Measurements from ENCODE around the gene C1R.
"Not testable (repeated sequence)": the region's sequence is repeated elsewhere in the genome, so short reads cannot be mapped to it uniquely, and the experiment has no call there.

Gene C1R

DNA sequence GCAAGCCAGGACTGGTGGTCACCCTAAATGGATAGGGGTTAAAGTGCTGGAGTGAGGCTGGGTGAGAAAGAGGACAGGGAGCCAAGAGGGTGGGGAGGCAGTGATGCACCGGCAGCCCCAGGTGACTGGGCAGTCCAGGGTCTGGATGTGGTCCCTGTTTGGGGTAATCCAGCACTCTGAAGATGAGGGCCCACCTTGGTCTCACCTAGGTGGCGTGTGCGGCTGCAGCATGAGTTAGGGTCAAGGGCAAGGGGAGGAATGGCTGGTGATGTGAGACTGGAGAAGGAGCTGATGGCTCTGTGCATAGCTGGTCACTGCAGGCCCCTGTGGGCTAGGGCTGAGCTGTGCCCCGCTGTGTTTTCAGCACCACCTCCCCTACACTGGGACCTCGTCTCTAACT, 18.4 kb upstream of the C1R start:
- no peak for ATAC-seq (ENCODE audit: low read depth)
- H3K4me1 Mint-ChIP-seq: peaks cover 32% of the 10 kb centered on the region
- DNase-seq (ENCODE audit: low spot score in 2 of 2): no peak
- H3K27me3 Mint-ChIP-seq: no peaks in the 10 kb centered on the region
- no peak overlapping the region for H3K27ac Mint-ChIP-seq
- peaks cover 7% of the 10 kb centered on the region for H3K9me3 Mint-ChIP-seq
- H3K36me3 Mint-ChIP-seq: peaks cover 16% of the 10 kb centered on the region
- H3K4me3 Mint-ChIP-seq: no peak overlapping the region

DNA sequence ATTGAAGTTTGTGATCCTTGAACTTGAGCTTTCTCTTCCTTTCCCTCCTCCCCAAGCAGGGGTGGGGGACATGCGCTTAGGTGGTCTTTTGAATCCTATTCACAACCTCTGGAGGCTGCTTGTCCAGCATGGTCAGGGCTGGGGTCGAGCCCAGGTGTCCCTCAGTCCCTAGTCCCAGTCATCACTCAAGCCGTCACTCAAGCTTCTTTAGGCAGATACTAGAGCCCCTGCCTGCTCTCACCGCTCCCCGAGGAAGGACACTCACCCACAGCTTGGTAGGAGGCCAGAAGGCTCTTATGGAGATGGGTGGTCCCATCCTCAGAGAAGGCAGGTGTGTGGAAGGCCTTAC, 17.3 kb upstream of the C1R start:
- Mint-ChIP-seq H3K27ac (peak overlapping the region; percentile 89), H3K4me3 (peak overlapping the region; percentile 92), H3K36me3 (peaks cover 14% of the 10 kb centered on the region), H3K27me3 (no peaks in the 10 kb centered on the region), H3K4me1 (peaks cover 32% of the 10 kb centered on the region), H3K9me3 (peaks cover 8% of the 10 kb centered on the region)
- DNase-seq (ENCODE audit: low spot score in 2 of 2): no peak
- ATAC-seq (ENCODE audit: low read depth): no peak

DNA sequence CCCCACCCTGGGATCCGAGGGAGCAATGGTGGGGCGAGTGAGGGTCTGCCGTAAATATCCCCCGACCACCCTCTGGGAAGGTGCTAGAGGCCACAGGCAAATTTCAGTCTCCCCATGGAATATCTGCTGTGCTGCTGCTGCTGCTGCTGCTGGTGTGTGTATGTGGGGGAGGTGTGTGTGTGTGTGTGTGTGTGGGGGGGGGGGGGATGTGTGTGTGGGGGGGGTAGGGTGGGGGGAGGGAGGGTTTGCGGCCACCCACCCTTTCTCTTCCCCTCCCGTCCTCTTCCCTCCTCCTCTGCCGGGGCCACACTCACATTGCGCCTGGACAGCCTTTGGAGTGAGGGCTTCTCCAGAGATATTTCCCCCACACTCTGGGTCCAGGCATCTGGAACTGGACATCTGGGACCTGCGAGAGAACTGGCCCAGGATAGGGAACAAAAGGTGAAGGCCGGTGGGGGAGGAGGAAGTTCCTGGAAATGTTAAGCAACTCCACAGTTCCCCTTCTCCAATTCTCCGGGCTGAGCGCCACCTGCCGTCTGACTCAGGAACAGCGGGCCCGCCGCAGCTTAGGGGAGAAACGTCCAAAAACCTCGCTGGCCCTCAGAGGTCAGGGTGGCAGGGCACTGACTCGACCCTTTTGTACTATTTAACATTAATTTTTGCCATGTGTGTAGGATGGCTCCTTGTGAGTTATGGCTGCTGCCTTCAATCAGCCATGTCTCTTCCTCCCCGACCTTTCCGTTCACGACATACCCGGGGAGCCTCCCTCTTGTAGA, 16.7 kb upstream of the C1R start, which contains the start of gene C1RL:
TSS of gene C1RL (minus strand) at position 419 of the 776 bp plus-strand sequence. CDS start at position 385, 34 bp downstream.
- DNase-seq (ENCODE audit: low spot score in 2 of 2) (peak; percentile 78 to 93), ATAC-seq (ENCODE audit: low read depth) (peak; percentile 45)
- peaks cover 33% of the 10 kb centered on the region for H3K4me1 Mint-ChIP-seq
- H3K27me3 Mint-ChIP-seq: no peaks in the 10 kb centered on the region
- peak within 1 kb of the TSS; percentile 89 for H3K27ac Mint-ChIP-seq
- peak within 1 kb of the TSS; percentile 92 for H3K4me3 Mint-ChIP-seq
- H3K9me3 Mint-ChIP-seq: peaks cover 8% of the 10 kb centered on the region
- H3K36me3 Mint-ChIP-seq: peaks cover 16% of the 10 kb centered on the region

DNA sequence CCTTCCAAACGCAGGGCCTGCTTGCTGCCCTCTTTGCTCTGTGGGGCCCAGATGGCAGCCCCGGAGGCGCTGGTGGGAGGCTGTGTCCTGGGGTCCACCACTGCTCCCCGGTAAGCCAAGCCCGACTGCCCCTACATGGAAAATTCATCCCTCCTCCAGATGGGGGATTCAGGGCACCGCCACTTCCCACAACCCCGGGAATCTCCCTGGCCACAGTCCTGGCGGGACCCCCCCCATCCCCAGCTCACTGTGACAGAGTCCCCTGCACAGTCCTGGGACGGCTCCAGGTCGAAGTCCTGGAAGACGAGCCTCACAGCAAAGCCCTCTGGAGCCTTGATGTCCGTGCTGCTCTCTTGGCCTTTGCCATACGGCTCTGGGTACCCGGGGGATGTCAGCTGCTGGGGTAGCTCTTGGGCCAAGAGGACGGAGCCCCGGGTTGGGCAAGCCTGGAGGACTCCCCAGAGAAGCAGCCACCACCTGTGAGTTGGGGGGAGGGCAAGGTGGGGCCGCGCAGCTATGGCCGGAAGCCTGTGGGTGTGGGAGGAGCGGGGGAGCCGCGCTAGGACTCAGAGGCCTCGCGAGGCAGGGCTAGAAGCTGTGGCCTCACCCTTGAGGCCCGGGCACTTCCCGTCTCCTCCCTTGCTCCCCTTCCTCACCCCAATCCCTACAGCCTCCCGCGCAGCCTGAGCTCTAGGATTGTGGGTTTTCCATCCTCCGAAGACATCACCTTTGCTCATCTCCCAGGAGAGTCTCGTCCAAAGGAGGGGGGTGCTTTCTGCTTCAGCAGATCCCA, 16.0 kb upstream of the C1R start:
- peaks cover 8% of the 10 kb centered on the region for H3K9me3 Mint-ChIP-seq
- H3K4me3 Mint-ChIP-seq: peak overlapping the region; percentile 92
- H3K27ac Mint-ChIP-seq: peak overlapping the region; percentile 89
- DNase-seq (ENCODE audit: low spot score in 2 of 2): peak; percentile 53 to 60
- peaks cover 35% of the 10 kb centered on the region for H3K4me1 Mint-ChIP-seq
- ATAC-seq (ENCODE audit: low read depth): peak; percentile 90
- no peaks in the 10 kb centered on the region for H3K27me3 Mint-ChIP-seq
- H3K36me3 Mint-ChIP-seq: peaks cover 17% of the 10 kb centered on the region

DNA sequence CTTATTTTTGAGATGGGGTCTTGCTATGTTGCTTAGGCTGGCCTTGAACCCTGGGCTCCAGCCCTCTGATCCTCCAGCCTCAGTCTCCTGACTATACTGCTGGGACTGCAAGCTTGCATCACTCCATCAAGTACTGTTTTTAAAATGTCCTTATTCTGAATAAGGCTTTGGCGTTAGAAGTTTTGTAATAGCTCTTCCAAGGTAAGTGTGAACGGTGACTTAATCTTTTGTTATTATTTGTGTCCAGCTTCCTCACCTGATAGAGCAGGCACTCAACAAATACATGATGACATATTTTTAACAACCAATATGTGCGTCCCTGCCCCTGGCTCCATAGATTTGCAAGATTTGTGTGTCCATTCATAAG, 15.4 kb upstream of the C1R start:
- no peak for ATAC-seq (ENCODE audit: low read depth)
- Mint-ChIP-seq H3K4me3 (peak overlapping the region; percentile 92), H3K4me1 (peaks cover 34% of the 10 kb centered on the region), H3K36me3 (peaks cover 20% of the 10 kb centered on the region), H3K27ac (peak overlapping the region; percentile 89), H3K27me3 (no peaks in the 10 kb centered on the region), H3K9me3 (peaks cover 8% of the 10 kb centered on the region)
- DNase-seq (ENCODE audit: low spot score in 2 of 2): no peak

DNA sequence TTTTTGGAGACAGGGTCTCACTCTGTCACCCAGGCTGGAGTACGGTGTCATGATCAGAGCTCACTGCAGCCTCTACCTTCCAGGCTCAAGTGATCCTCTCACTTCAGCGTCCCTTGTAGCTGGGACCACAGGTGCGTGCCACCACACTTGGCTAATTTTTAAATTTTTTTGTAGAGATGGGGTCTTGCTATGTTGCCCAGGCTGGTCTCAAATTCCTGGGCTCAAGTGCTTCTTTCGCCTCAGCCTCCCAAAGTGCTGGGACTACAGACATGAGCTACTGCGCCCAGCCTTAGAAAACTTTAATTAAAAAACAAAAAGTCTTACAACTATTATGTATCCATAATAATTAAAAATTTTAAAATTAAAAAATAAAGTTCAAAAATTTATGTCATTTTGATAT, 14.9 kb upstream of the C1R start:
- H3K4me3 Mint-ChIP-seq; H3K27me3 Mint-ChIP-seq; H3K27ac Mint-ChIP-seq; DNase-seq (ENCODE audit: low spot score in 2 of 2); ATAC-seq (ENCODE audit: low read depth); H3K9me3 Mint-ChIP-seq: not testable (repeated sequence)
- peaks cover 23% of the 10 kb centered on the region for H3K36me3 Mint-ChIP-seq
- H3K4me1 Mint-ChIP-seq: peaks cover 34% of the 10 kb centered on the region

DNA sequence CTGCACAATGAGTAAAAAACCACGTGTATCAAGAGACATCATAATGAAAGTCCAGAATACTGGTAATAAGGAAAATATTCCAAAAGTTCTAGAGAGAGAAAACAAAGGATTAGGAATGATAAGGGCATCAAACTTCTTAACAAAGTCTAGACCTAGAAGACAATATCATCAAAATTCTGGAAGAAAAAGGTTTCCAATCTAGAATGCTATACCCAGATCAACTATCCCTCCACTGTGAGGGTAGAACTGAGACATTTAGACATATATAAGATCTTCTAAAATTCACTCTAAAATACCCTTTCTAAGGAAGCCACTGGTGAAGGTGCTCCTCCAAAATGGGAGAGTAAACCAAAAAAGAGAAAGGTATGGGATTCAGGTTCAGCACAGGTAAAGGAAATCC, 13.8 kb upstream of the C1R start:
- peaks cover 25% of the 10 kb centered on the region for H3K36me3 Mint-ChIP-seq
- no peak for ATAC-seq (ENCODE audit: low read depth)
- no peak for DNase-seq (ENCODE audit: low spot score in 2 of 2)
- H3K27me3 Mint-ChIP-seq: no peaks in the 10 kb centered on the region
- H3K4me1 Mint-ChIP-seq: peaks cover 36% of the 10 kb centered on the region
- no peak overlapping the region for H3K27ac Mint-ChIP-seq
- H3K4me3 Mint-ChIP-seq: no peak overlapping the region
- H3K9me3 Mint-ChIP-seq: peaks cover 8% of the 10 kb centered on the region

DNA sequence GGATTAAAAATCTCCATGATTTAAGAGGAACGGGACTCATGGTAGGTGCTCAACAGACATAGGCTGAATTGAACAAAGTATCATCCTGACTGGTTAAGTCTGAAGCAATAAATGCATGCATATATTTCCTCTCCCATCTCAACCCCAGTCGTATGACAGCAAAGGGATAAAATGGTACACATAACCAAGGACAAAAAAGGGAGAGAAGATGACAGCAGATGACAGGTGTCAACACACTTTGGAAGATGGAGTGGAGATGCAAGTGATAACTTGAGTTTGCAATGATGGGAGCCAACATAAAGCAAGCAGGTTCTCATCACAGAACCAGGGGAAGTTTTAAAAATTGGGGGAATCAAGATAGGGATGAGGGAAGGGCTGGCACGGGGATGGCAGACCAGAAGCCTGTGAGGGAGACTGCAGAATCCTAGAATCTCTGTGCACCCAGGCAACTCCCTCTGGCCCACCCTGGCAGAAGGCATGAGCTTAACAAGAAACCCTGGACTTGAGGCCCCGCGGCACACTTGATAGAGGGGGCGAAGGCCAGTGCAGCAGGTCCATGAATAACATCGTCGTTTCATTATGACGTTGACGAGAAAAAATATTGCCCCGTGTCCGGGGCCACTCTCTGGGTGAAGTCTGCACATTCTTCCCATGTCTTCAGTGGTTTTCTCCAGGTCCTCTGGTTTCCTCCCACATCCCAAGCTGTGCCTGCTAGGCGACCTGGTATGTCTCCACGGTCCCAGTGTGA, 11.8 kb upstream of the C1R start:
- Mint-ChIP-seq H3K4me1 (peaks cover 22% of the 10 kb centered on the region), H3K9me3 (peaks cover 8% of the 10 kb centered on the region), H3K27me3 (no peaks in the 10 kb centered on the region), H3K36me3 (peaks cover 30% of the 10 kb centered on the region), H3K27ac (peak overlapping the region; percentile 36), H3K4me3 (no peak overlapping the region)
- DNase-seq (ENCODE audit: low spot score in 2 of 2) (no peak), ATAC-seq (ENCODE audit: low read depth) (no peak)

DNA sequence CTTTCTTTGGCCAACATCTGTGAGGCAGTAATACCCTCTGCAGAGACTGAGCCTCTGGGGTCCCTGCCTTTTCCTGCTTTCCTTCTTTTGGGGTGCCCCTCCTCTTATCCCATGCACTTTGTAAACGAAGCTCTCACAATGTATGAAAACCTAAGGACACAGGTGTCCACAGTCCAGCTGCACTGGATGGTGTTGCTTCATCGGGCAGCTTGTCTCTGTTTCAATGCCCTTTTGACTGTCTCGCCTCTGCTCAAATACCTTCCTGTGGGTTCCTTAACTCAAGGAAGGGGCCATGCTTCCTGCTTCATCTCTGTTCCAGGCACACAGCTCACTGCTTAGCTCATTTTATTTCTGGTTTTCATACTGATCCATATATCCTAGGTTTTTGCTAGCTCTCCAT, 10.3 kb upstream of the C1R start:
- ATAC-seq (ENCODE audit: low read depth): no peak
- Mint-ChIP-seq H3K9me3 (peaks cover 8% of the 10 kb centered on the region), H3K36me3 (peaks cover 30% of the 10 kb centered on the region), H3K4me3 (no peak overlapping the region), H3K27ac (peak overlapping the region; percentile 5), H3K27me3 (no peaks in the 10 kb centered on the region), H3K4me1 (peaks cover 12% of the 10 kb centered on the region)
- DNase-seq (ENCODE audit: low spot score in 2 of 2): no peak

DNA sequence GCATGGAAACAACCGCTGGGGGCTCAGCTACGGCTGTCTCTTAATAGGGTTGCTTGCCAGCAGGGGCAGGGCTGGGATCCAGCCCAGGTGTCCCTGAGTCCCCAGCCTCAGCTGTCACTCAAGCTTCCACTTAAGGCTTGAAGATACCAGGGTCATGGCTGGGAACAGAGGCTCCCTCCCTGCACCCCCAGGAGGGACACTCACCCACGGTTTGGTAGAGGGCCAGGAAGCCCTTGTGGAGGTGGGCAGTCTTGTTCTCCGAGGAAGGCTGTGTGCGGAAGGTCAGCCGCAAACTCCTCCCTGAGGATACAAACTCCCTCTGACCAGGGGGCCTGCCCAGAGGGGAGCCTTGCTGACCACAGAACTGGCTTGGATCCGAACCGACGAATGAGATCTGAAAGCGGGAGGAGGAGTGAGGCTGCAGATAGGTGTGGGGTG, 9.5 kb upstream of the C1R start:
- H3K27me3 Mint-ChIP-seq: no peaks in the 10 kb centered on the region
- peaks cover 8% of the 10 kb centered on the region for H3K9me3 Mint-ChIP-seq
- H3K36me3 Mint-ChIP-seq: peaks cover 30% of the 10 kb centered on the region
- DNase-seq (ENCODE audit: low spot score in 2 of 2) (no peak), ATAC-seq (ENCODE audit: low read depth) (no peak)
- no peak overlapping the region for H3K4me3 Mint-ChIP-seq
- H3K4me1 Mint-ChIP-seq: peaks cover 11% of the 10 kb centered on the region
- H3K27ac Mint-ChIP-seq: no peak overlapping the region

DNA sequence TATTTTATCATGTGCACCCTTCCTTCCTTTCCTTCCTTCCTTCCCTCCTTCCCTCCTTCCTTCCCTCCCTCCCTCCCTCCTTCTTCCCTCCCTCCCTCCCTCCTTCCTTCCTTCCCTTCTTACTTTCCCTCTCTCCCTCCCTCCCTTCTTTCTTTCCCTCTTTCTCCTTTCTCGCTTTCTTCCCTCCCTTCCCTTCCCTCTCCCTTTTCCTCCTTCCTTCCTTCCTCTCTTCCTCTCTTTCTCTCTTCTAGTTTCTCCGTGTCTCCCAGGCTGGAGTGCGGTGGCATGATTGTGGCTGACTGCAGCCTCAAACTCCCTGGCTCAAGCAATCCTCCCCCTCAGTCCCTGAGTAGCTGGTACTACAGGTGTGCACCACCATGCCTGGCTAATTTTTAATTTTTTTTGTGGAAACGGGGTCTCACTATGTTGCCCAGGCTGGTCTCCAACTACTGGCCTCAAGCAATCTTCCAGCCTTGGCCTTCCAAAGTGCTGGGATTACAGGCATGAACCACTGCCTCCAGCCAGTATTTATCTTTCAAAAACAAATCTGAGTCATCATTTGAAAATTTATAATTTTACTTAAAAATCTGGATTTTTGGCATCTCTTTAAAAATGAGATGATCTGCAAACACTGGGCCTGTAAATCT, 8.9 kb upstream of the C1R start:
- H3K27me3 Mint-ChIP-seq: no peaks in the 10 kb centered on the region
- H3K36me3 Mint-ChIP-seq: peaks cover 26% of the 10 kb centered on the region
- H3K9me3 Mint-ChIP-seq: peaks cover 3% of the 10 kb centered on the region
- no peak overlapping the region for H3K27ac Mint-ChIP-seq
- H3K4me1 Mint-ChIP-seq: peaks cover 8% of the 10 kb centered on the region
- H3K4me3 Mint-ChIP-seq: no peak overlapping the region
- ATAC-seq (ENCODE audit: low read depth): no peak
- no peak for DNase-seq (ENCODE audit: low spot score in 2 of 2)

DNA sequence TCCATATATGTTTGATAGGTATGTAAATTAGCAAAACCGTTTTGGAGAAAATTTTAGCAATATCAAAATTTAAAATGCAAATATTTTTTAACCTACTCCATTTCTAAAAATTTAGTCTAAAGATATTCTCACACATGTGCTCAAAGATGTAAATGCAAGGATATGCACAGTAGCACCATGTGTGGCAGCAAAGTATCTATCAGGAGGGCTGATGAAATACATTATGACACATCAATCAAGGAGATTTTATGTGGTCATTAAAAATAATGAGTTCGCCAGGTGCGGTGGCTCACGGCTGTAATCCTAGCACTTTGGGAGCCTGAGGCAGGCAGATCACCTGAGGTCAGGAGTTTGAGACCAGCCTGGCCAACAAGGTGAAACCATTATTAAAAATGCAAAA, 8.0 kb upstream of the C1R start:
- no peak for ATAC-seq (ENCODE audit: low read depth)
- DNase-seq (ENCODE audit: low spot score in 2 of 2): no peak
- no peak overlapping the region for H3K4me3 Mint-ChIP-seq
- no peaks in the 10 kb centered on the region for H3K27me3 Mint-ChIP-seq
- H3K36me3 Mint-ChIP-seq: peaks cover 19% of the 10 kb centered on the region
- peaks cover 8% of the 10 kb centered on the region for H3K4me1 Mint-ChIP-seq
- H3K9me3 Mint-ChIP-seq: no peaks in the 10 kb centered on the region
- no peak overlapping the region for H3K27ac Mint-ChIP-seq

DNA sequence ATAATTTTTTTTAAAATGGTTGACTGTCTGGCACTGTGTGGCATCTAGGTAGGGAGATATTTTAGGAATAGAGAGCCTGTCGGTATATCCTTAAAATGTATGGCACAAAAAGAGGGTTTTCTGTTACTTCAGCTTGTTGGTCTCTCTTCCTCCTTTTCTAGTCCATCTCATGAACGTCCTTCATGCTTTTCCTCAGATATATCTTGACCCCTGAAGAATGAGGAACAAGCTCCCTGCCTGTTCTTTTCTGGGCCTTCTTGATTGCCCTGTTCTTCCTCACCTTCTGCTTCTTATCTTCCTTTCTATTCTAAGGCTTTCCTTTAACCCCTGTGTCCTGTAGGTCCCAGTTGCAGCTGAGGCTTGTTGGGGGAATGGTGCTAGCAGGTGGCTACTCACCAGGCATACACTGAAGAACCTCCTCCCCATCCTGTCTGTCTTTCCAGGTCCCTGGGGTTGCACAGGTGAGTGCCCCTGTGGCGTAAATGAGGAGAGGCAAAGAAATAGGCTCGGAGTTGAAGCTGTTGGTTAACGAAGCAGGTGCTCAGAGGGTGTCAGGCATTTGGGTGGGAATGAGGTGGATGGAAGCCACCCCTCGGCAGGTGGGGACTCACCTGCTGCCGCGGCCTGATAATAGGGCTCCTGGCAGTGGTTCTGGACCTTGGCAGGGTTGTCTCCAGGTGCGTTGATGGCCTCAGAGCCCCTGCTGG, 7.2 kb upstream of the C1R start:
- no peak overlapping the region for H3K27ac Mint-ChIP-seq
- no peaks in the 10 kb centered on the region for H3K9me3 Mint-ChIP-seq
- peaks cover 8% of the 10 kb centered on the region for H3K4me1 Mint-ChIP-seq
- H3K27me3 Mint-ChIP-seq: no peaks in the 10 kb centered on the region
- DNase-seq (ENCODE audit: low spot score in 2 of 2) (no peak), ATAC-seq (ENCODE audit: low read depth) (no peak)
- H3K36me3 Mint-ChIP-seq: peaks cover 19% of the 10 kb centered on the region
- H3K4me3 Mint-ChIP-seq: no peak overlapping the region
